ENCODE results near the gene AP4S1. TPM values are rescaled to one million over a fixed set of nuclear protein-coding genes. Genes with fewer than 3 reads are reported as not detected.

AP4S1 gene
- total RNA-seq, 2 donors from 2014 or later, result 8.6 to 13.7 TPM

DNA sequence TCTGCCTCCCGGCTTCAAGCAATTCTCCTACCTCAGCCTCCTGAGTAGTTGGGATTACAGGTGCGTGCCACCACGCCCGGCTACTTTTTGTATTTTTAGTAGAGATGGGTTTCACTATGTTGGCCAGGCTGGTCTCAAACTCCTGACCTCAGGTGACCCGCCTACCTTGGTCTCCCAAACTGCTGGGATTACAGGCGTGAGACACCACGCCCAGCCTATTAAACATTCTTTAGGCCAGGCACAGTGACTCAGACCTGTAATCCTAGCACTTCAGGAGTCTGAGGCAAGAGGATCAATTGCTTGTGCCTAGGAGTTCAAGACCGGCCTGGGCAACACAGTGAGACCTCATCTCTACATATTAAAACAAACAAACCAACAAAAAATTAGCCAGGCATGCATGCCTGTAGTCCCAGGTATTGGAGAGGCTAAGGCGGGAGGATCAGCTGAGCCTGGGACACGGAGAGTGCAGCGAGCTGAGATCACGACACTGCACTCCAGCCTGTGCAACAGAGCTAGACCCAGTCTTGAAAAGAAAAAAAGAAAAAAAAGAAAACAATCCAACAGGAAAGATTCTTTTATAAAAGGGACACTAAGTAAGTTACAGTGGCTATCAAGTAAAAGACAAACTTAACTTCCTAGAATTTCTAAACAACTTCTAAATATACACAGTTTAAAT is 111.9 kb downstream of the AP4S1 start:
- H3K4me1 ChIP-seq, result no peaks in the 10 kb centered on the region
- intact Hi-C loops (cut with DNase I), result no loop called here
- H3K36me3 ChIP-seq (replicated peaks in 1 of 2; ENCODE audit: insufficient read depth in 1 of 2, low read depth in 2 of 2), result peaks cover 11 to 41% of the 10 kb centered on the region in 2 donors
- no peaks in the 10 kb centered on the region for H3K9me3 ChIP-seq
- H3K27me3 ChIP-seq, result no peaks in the 10 kb centered on the region
- ATAC-seq, result no peak
- WGBS, 2 donors, result 95 to 98% methylated on average over 8 to 12 of the region's 12 CpGs
- no peak for DNase-seq
- no peak overlapping the region for H3K27ac ChIP-seq
- no peak for TF ChIP-seq POLR2A (IDR thresholded peaks at IDR 0.05)
- TF ChIP-seq, protein P1, sequence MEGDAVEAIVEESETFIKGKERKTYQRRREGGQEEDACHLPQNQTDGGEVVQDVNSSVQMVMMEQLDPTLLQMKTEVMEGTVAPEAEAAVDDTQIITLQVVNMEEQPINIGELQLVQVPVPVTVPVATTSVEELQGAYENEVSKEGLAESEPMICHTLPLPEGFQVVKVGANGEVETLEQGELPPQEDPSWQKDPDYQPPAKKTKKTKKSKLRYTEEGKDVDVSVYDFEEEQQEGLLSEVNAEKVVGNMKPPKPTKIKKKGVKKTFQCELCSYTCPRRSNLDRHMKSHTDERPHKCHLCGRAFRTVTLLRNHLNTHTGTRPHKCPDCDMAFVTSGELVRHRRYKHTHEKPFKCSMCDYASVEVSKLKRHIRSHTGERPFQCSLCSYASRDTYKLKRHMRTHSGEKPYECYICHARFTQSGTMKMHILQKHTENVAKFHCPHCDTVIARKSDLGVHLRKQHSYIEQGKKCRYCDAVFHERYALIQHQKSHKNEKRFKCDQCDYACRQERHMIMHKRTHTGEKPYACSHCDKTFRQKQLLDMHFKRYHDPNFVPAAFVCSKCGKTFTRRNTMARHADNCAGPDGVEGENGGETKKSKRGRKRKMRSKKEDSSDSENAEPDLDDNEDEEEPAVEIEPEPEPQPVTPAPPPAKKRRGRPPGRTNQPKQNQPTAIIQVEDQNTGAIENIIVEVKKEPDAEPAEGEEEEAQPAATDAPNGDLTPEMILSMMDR (IDR thresholded peaks at IDR 0.05), result no peak
- H3K4me3 ChIP-seq, result no peak overlapping the region

DNA sequence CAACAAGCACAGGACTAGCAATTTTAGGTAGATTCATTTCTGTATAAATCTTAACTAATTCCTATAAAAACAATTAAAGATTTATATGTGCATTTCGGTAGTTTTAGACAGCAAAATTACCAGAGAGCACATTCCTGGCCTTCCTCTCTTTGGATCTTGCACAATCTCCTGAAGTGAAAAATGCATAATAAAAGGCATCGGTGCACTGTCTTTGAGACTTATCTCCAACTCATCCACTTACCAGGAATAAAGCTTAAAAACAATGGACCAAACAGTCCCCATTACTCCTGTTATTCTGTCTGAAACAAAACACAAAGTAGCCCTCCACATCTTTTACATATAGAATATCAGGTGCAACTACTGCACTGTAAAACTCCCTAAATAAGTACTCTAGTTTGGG is 112.9 kb downstream of the AP4S1 start:
- H3K27ac ChIP-seq, result no peak overlapping the region
- H3K36me3 ChIP-seq (replicated peaks in 1 of 2; ENCODE audit: insufficient read depth in 1 of 2, low read depth in 2 of 2), result peaks cover 5 to 38% of the 10 kb centered on the region in 2 donors
- H3K27me3 ChIP-seq, result no peaks in the 10 kb centered on the region
- intact Hi-C loops (cut with DNase I), result no loop called here
- no peak overlapping the region for H3K4me3 ChIP-seq
- ATAC-seq (no peak), DNase-seq (no peak)
- H3K4me1 ChIP-seq, result no peaks in the 10 kb centered on the region
- TF ChIP-seq, protein P1 (IDR thresholded peaks at IDR 0.05), result no peak
- no peak for TF ChIP-seq POLR2A (IDR thresholded peaks at IDR 0.05)
- 84 to 88% methylated on average over 2 of the region's 2 CpGs for WGBS, 2 donors
- no peaks in the 10 kb centered on the region for H3K9me3 ChIP-seq

DNA sequence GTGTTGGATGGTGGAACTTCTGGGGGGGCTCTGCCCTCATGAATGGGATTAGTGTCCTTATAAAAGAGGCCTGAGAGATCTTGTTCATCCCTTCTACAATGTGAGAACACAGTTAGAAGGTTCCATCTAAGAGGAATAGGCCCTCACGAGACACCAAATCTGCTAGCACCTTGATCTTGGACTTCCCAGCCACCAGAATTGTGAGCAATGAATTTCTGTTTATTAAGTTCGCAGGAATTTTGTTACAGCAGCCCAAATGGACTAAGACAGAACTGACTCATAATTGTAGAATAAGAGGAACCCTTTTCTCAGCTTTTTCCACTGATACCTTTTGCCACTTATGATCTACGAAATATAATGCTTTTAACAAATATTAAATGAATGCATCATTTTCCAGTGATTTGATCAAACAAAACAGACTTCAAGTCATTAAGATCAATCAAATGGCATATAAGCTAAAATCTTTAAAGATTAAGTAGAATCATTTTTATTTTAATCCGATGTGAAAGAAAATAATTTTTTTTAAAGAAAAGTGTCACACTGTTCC is 113.9 kb downstream of the AP4S1 start:
- Histone ChIP-seq H3K27ac (no peak overlapping the region), H3K4me1 (no peaks in the 10 kb centered on the region), H3K4me3 (no peak overlapping the region), H3K9me3 (no peaks in the 10 kb centered on the region), H3K36me3 (replicated peaks in 1 of 2; ENCODE audit: insufficient read depth in 1 of 2, low read depth in 2 of 2) (peaks cover 3 to 42% of the 10 kb centered on the region in 2 donors), H3K27me3 (no peaks in the 10 kb centered on the region)
- intact Hi-C loops (cut with DNase I), result no loop called here
- no peak for DNase-seq
- TF ChIP-seq POLR2A (IDR thresholded peaks at IDR 0.05), result no peak
- TF ChIP-seq, protein P1 (IDR thresholded peaks at IDR 0.05), result no peak
- ATAC-seq, result no peak
- 95 to 97% methylated on average over 4 of the region's 4 CpGs for WGBS, 2 donors

DNA sequence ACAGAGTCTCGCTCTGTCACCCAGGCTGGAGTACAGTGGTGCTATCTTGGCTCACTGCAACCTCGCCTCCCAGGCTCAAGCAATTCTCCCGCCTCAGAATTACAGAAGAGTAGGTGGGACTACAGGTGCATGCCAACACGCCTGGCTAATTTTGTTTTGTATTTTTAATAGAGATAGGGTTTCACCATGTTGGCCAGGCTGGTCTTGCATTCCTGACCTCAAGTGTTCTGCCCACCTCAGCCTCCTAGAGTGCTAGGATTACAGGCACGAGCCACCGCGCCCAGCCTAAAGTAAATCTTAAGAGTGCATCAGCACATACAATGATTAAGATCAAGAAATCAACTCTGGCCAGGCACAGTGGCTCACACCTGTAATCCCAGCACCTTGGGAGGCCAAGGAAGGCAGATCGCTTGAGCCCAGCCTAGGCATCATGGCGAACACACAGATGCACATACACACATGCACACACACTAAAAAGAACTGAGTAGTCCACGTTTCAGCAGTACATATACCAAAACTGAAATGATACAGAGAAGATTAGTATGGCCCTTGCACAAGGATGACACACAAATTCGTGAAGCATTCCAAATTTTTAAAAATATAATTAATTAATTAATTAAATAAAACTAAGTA is 117.1 kb downstream of the AP4S1 start:
- ATAC-seq (no peak), DNase-seq (no peak)
- Histone ChIP-seq H3K36me3 (replicated peaks in 1 of 2; ENCODE audit: insufficient read depth in 1 of 2, low read depth in 2 of 2) (peaks cover 11 to 34% of the 10 kb centered on the region in 2 donors), H3K27me3 (no peaks in the 10 kb centered on the region), H3K4me1 (no peaks in the 10 kb centered on the region), H3K27ac (no peak overlapping the region), H3K4me3 (no peak overlapping the region), H3K9me3 (no peaks in the 10 kb centered on the region)
- TF ChIP-seq POLR2A (IDR thresholded peaks at IDR 0.05), result no peak
- TF ChIP-seq, protein P1 (IDR thresholded peaks at IDR 0.05), result no peak
- 90 to 93% methylated on average over 11 of the region's 11 CpGs for WGBS, 2 donors
- intact Hi-C loops (cut with DNase I), result no loop called here

MicroRNAs within 50 kb of the gene (microRNA counts, 767-probe panel; counts per million panel counts)
- microRNA hsa-miR-624-3p, result 0 to 736 counts per million in 2 donors

Small RNA genes lying within 50 kb of the gene (microRNA-seq; reads per million reads assigned to microRNA genes)
- 7.6 to 8.4 reads per million in 2 donors for gene MIR624 (ENCODE audit: borderline number of aligned reads in 2 of 2, borderline replicate concordance in 2 of 2)

Small RNA genes lying within 50 kb of the gene (small RNA-seq; reads per million reads assigned to genes)
- not detected for gene MIR624
- not detected for gene RNU6-541P

Other genes starting within 250 kb of the AP4S1 start
- gene COCH, start 151.1 kb upstream of the AP4S1 start, total RNA-seq, result 1 to 10 TPM; 4.0 to 9.6 TPM
- 10 to 100 TPM; 18.1 to 18.9 TPM for gene STRN3, start 730 bp downstream of the AP4S1 start, total RNA-seq
- 100 to 1,000 TPM; 110 to 221 TPM for gene HECTD1, start 182.1 kb downstream of the AP4S1 start, total RNA-seq